WTC11 (cell line): ENCODE results near the gene DRC3. TPM values are rescaled to one million over a fixed set of nuclear protein-coding genes. Genes with fewer than 3 reads are reported as not detected.

Experiments
- ATAC-seq: fragments of 200-7000 bp; cut with Tn5 transposase; 2 replicates; pipeline ENCODE4 v1.10.0; 2021; ENCODE audit warnings: mild to moderate bottlenecking, moderate library complexity
- CTCF ChIA-PET: fragments of 300-600 bp; sonication (Branson Sonifier 250); formaldehyde crosslinking; loops from one replicate; lab custom pipeline; 2021; ENCODE audit warnings: antibody characterized with exemption; lab: Charles Lee
- POLR2A ChIA-PET: fragments of 350-600 bp; sonication (Branson Sonifier 250); formaldehyde crosslinking; loops from one replicate; lab custom pipeline; 2021; ENCODE audit warnings: antibody characterized with exemption; lab: Charles Lee
- DNase-seq: peaks from one replicate; pipeline ENCODE4 v3.0.0; 2021; ENCODE audit warnings: low spot score
- H3K27ac Mint-ChIP-seq: 2 replicates; pipeline ENCODE4 v1.8.0; 2021; ENCODE audit warnings: mixed read lengths
- H3K27me3 Mint-ChIP-seq: 2 replicates; pipeline ENCODE4 v1.8.0; 2021; ENCODE audit warnings: low read depth, mild to moderate bottlenecking, moderate library complexity, mixed read lengths
- H3K36me3 Mint-ChIP-seq: 2 replicates; pipeline ENCODE4 v1.8.0; 2021; ENCODE audit warnings: mixed read lengths
- H3K4me1 Mint-ChIP-seq: 2 replicates; pipeline ENCODE4 v1.8.0; 2022; ENCODE audit warnings: mixed read lengths
- H3K4me3 Mint-ChIP-seq: 2 replicates; pipeline ENCODE4 v1.8.0; 2021; ENCODE audit warnings: mild to moderate bottlenecking, moderate library complexity, mixed read lengths
- H3K9me3 Mint-ChIP-seq: 2 replicates; pipeline ENCODE4 v1.8.0; 2021; ENCODE audit warnings: mixed read lengths
- ATF2 ChIP-seq: sonication (generic); formaldehyde crosslinking; IDR thresholded peaks from 2 replicates; pipeline ENCODE4 v1.8.1; 2022; ENCODE audit warnings: low read depth, missing genetic modification reagents, borderline replicate concordance
- CBFB ChIP-seq: sonication (generic); formaldehyde crosslinking; IDR thresholded peaks from 2 replicates; pipeline ENCODE4 v1.8.1; 2022; ENCODE audit warnings: mild to moderate bottlenecking, low read depth, missing genetic modification reagents
- CREB1 ChIP-seq: sonication (generic); formaldehyde crosslinking; IDR thresholded peaks from 2 replicates; pipeline ENCODE4 v1.8.0; 2023; ENCODE audit warnings: mild to moderate bottlenecking, missing genetic modification reagents
- E2F4 ChIP-seq: sonication (generic); formaldehyde crosslinking; IDR thresholded peaks from 2 replicates; pipeline ENCODE4 v1.8.1; 2022; ENCODE audit warnings: low read depth, mild to moderate bottlenecking, moderate library complexity, missing genetic modification reagents, borderline replicate concordance
- E2F5 ChIP-seq: sonication (generic); formaldehyde crosslinking; IDR thresholded peaks from 2 replicates; pipeline ENCODE4 v1.8.1; 2022; ENCODE audit warnings: mild to moderate bottlenecking, moderate library complexity, missing genetic modification reagents
- FOXJ3 ChIP-seq: sonication (generic); formaldehyde crosslinking; IDR thresholded peaks from 2 replicates; pipeline ENCODE4 v1.9.0; 2021; ENCODE audit warnings: missing genetic modification reagents, mild to moderate bottlenecking, borderline replicate concordance
- HMGA2 ChIP-seq: fragments of 250-450 bp; sonication (Bioruptor Pico); IDR thresholded peaks from 2 replicates; pipeline ENCODE4 v1.4.0; 2021; ENCODE audit warnings: mild to moderate bottlenecking, moderate library complexity
- MXD4 ChIP-seq: fragments of 250-450 bp; sonication (Bioruptor Pico); IDR thresholded peaks from 2 replicates; pipeline ENCODE4 v1.8.0; 2021; ENCODE audit warnings: mild to moderate bottlenecking, moderate library complexity, borderline replicate concordance
- NFE2L1 ChIP-seq: sonication (generic); formaldehyde crosslinking; IDR thresholded peaks from 2 replicates; pipeline ENCODE4 v1.8.1; 2023; ENCODE audit warnings: missing genetic modification reagents
- PRDM15 ChIP-seq: sonication (generic); formaldehyde crosslinking; IDR thresholded peaks from 2 replicates; pipeline ENCODE4 v1.8.0; 2022; ENCODE audit warnings: missing genetic modification reagents
- PREB ChIP-seq: sonication (generic); formaldehyde crosslinking; IDR thresholded peaks from 2 replicates; pipeline ENCODE4 v1.8.1; 2022; ENCODE audit warnings: mild to moderate bottlenecking, missing genetic modification reagents, moderate library complexity, borderline replicate concordance
- STAT6 ChIP-seq: sonication (generic); formaldehyde crosslinking; conservative IDR thresholded peaks from 2 replicates; pipeline ENCODE4 v1.8.1; 2023; ENCODE audit warnings: mild to moderate bottlenecking, low read depth, missing genetic modification reagents, moderate library complexity
- USF1 ChIP-seq: sonication (generic); formaldehyde crosslinking; IDR thresholded peaks from 2 replicates; pipeline ENCODE4 v1.8.0; 2022; ENCODE audit warnings: mild to moderate bottlenecking, missing genetic modification reagents
- ZNF219 ChIP-seq: sonication (generic); formaldehyde crosslinking; IDR thresholded peaks from 2 replicates; pipeline ENCODE4 v1.8.0; 2023; ENCODE audit warnings: missing genetic modification reagents, mild to moderate bottlenecking, borderline replicate concordance
- ZNF416 ChIP-seq: fragments of 250-450 bp; sonication (Bioruptor Pico); IDR thresholded peaks from 2 replicates; pipeline ENCODE4 v1.9.0; 2021; ENCODE audit warnings: mild to moderate bottlenecking, inconsistent platforms
- ZNF671 ChIP-seq: fragments of 250-450 bp; sonication (Bioruptor Pico); IDR thresholded peaks from 2 replicates; pipeline ENCODE4 v1.8.0; 2021; ENCODE audit warnings: mild to moderate bottlenecking
- total RNA-seq: library from RNA; stranded (reverse); gene quantifications from 3 replicates; pipeline ENCODE4 v1.2.3, GENCODE V29; 2021

The DRC3 gene
- total RNA-seq, 1 experiment from 2014 or later = 0.42 TPM

GRCh38 chr17:17989618-17990017 is 17.0 kb downstream of the DRC3 start:
- no peak for ATAC-seq
- CTCF ChIA-PET = interaction anchor here (1.0 kb wide), 1 partner anchor 15 kb away, joined by 3 read pairs; no protein-coding TSS in a partner anchor
- no peaks in the 10 kb centered on the region for H3K4me1 Mint-ChIP-seq
- H3K4me3 Mint-ChIP-seq = no peak overlapping the region
- H3K27me3 Mint-ChIP-seq = no peaks in the 10 kb centered on the region
- no peak for TF ChIP-seq STAT6
- TF ChIP-seq PREB (CRISPR knock-in tag) = no peak
- TF ChIP-seq ZNF671 (CRISPR knock-in tag) = no peak
- TF ChIP-seq MXD4 = no peak
- TF ChIP-seq E2F5 (CRISPR knock-in tag) = no peak
- no peak for TF ChIP-seq PRDM15
- no peak for TF ChIP-seq CREB1 (CRISPR knock-in tag)
- no peak for TF ChIP-seq ZNF416 (CRISPR knock-in tag)
- TF ChIP-seq E2F4 (CRISPR knock-in tag) = no peak
- no peak for TF ChIP-seq HMGA2
- TF ChIP-seq ZNF219 (CRISPR knock-in tag) = no peak
- DNase-seq = no peak
- POLR2A ChIA-PET = no interaction called here
- H3K27ac Mint-ChIP-seq = no peak overlapping the region
- no peaks in the 10 kb centered on the region for H3K9me3 Mint-ChIP-seq
- H3K36me3 Mint-ChIP-seq = no peaks in the 10 kb centered on the region

- Mint-ChIP-seq H3K27me3 (no peaks in the 10 kb centered on the region), H3K27ac (no peak overlapping the region), H3K36me3 (no peaks in the 10 kb centered on the region), H3K4me3 (no peak overlapping the region), H3K9me3 (no peaks in the 10 kb centered on the region), H3K4me1 (no peaks in the 10 kb centered on the region)
- no peak for TF ChIP-seq CBFB (CRISPR knock-in tag)
- ChIA-PET POLR2A (no interaction called here), CTCF (no interaction called here)
- ATAC-seq = no peak
- DNase-seq = no peak
Observed at GRCh38 chr17:17990282-17990681, 17.6 kb downstream of the DRC3 start.

- TF ChIP-seq FOXJ3 (CRISPR knock-in tag) (no peak), NFE2L1 (CRISPR knock-in tag) (no peak), PREB (CRISPR knock-in tag) (no peak), USF1 (no peak), ATF2 (CRISPR knock-in tag) (no peak)
- TF ChIP-seq, all 79 proteins: peak for 0
- POLR2A ChIA-PET = no interaction called here
- Mint-ChIP-seq H3K27ac (no peak overlapping the region), H3K9me3 (no peaks in the 10 kb centered on the region), H3K27me3 (no peaks in the 10 kb centered on the region), H3K4me3 (no peak overlapping the region), H3K36me3 (no peaks in the 10 kb centered on the region), H3K4me1 (no peaks in the 10 kb centered on the region)
- ATAC-seq (no peak), DNase-seq (no peak)
- CTCF ChIA-PET = interaction anchor here (0.7 to 2.0 kb wide), 4 partner anchors 13 to 208 kb away, joined by 3 to 12 read pairs (median 4); no protein-coding TSS in a partner anchor
Observed at GRCh38 chr17:17993366-17993765, 20.7 kb downstream of the DRC3 start.
